Measurements from ENCODE around the gene LPO.
A peak's percentile ranks its signal among the peaks of the same experiment; 100 is the strongest.

The LPO gene

DNA sequence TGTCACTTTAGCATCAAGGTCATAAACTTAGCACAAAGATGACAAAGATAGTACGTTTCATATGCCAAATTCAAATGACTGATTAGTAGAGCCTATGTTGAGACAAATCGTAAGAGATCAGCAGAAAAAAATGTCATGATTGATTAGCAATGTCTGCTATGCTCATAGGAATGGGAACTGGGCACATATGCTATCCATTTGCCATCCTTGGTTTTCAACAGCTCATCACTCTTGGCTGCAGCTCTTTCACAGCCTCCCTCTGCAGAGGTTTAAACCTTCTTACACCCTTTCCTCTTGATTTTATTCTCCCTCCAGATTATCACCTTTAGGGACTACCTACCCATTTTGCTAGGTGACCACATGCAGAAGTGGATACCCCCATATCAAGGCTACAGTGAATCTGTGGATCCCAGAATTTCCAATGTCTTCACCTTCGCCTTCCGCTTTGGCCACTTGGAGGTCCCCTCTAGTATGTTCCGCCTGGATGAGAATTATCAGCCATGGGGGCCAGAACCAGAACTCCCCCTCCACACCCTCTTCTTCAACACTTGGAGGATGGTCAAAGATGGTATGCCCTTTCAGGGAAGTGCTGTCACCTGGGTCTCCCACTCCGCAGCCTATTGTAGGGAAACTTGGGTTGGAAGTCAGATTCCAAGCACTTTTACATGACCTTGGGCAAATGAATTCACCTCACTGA lies 26.2 kb downstream of the LPO start:
- no peak for DNase-seq

GRCh38 chr17:58265271-58265670 lies 26.9 kb downstream of the LPO start:
- DNase-seq: no peak

DNA sequence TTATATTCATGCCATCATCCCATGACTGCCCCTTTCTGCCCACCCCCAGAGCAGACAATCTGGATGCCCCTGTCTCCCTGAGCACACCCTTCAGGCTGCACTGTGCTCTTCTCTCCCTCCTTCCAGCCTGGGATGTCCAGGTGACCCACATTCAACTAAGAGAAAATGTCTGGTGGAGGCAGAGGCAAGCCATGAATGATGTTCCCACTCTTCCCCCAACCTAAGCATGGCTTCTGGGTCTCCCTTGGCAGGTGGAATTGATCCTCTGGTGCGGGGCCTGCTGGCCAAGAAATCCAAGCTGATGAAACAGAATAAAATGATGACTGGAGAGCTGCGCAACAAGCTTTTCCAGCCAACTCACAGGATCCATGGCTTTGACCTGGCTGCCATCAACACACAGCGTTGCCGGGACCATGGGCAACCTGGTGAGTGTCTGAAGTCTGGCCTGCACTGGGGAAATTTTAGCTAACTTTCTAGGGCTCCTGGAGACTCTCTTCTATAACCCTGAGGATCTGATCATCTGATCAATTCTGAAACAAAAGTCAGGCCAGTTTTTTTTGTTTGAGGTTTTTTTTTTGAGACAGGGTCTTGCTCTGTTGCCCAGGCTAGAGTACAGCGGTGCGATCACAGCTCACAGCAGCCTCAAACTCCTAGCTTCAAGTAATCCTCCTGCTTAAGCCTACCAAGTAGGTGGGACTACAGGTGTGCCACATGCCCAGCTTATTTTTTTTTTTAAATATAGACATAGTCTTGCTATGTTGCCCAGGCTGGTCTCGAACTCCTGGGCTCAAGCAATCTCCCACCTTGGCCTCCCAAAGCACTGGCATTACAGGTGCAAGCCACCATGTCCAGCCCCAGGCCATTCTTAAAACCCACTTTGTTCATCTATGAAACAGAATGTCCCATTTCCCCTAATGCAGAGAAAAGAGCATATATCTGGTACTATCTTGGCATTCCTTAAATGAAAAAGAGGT lies 27.8 kb downstream of the LPO start:
- peak; percentile 42 for DNase-seq

GRCh38 chr17:58267347-58268324 lies 29.3 kb downstream of the LPO start:
- peak; percentile 42 for DNase-seq

DNA sequence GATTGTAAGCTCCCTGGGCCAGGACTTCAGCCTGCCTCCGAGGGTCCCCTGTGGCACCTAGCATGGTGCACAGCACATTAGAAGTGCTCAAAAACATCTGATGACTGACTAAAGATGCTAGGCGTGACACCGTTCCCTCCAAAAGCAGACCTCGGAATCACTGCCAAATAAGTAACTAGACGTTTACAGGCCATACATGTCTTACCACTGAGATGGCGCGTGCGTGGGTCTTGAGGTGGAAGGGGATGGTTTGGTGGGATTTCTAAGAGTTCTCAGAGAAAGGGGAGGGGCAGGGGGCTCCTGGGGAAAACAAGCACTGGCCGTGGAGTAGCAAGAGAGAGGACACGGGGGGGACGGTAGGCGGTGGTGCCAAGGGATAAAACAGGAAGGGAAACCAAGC lies 29.9 kb downstream of the LPO start:
- DNase-seq: peak; percentile 32

DNA sequence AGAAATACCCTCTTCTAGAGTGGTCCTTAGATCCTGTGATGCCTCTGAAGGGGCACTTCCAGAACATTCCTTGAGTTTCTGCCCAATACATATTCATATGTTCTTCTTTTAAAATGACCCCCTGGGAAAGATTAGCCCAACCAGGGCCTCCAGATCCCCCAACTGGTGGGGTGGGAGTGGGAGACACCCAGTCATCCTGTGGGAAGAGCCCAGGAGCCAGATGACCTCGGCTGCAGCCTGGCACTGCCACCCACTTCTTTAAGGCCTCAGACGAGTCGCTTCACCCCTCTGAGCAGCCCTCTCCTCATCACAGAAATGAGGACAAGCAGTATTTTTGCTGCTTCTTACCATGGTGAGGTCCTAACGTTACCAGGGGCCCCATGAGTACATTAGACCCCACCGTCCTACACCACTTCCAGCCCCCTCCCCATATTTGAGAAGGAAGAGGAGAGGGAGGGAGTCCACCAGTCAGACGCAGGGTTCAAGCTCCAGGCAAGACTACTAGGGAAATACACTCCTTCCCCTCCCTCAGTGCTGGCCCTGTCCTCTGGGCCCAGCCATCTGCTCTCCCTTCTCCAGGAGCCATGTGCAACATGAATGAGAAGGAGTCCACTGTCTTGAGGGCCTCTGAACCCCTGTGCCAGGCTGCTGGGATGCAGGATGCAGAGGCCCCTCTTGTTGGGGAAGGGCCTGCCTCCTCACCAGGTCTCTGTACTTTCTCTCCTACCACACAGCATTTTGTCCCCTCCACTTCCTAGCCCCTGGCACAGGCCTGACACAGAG lies 30.6 kb downstream of the LPO start:
- DNase-seq: peak; percentile 26

GRCh38 chr17:58269557-58270291 lies 31.3 kb downstream of the LPO start:
- peak; percentile 17 for DNase-seq

- peak; percentile 44 for DNase-seq
Observed at GRCh38 chr17:58270476-58271215, 32.3 kb downstream of the LPO start.

- DNase-seq: peak; percentile 40
Observed at GRCh38 chr17:58271216-58271931, 33.0 kb downstream of the LPO start.

DNA sequence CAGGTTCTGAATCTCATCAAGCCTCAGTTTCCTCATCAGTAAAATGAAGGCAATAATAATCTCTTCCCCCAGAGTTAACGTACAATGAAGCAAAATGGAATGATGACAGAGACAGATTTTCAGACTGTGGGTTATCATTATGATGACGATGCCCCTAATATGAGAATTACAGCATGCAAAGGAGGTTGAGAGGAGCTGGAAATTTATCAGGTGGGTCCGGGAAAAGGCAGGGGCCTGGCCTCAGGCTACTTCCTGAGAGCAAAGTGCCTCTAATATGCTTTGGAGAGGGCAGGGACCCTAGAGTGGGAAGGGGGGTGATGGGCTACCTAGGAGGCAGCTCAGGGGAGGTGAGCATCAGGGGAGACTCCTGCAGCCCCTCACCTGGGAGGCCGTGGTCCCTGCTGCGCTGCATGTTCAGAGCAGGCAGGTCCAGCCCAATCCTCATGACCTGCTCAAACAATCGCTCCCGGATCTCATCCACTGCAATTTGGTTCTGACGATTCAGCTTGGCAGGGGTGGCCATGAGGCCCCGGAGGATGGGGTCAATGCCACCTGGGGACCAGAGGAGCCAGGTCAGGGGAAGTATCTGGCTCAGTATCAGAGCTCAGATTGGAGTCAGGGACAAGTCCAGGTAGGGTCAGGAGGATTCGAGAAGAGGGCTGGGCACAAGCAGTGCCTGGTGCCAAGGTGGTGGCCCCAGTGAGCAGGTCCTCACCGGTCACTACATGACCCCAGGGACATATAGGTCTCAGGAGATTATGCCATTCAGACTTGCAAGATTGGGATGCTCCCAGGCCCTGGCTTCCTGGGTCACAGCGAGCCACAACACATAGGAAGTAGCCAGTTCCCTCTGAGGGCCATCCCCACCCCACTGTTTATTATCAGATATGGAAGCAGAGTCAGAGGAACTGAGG lies 34.2 kb downstream of the LPO start:
- peak; percentile 40 for DNase-seq

DNA sequence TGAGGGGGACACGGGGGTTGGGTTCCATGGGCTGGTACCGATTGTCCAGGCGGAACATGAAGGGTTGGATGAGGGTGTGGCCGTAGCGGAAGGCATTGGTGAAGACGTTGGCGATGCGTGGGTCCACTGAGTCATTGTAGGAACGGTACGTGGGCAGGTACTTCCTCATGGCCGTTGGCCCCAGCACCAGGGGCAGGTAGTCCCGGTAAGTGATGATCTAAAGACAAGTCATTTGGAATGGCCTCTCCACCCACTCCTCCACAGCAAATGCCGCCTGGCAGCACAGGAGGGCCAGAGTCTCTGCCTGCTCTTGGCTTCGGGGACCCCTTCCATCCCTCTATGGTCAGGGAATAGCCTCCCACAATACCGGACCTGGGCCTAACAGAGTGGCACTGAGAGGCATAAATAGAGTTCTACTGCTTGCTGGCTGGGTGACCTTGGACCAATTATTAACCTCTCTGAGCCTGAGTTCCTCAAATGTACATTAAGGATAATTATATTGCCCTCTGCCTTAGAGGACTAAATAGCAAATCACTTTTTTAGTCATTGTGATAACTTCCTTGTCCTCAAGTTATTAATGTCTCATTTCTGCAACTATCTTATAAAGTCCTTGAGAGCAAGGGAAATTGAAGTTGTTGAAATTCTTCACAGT lies 35.2 kb downstream of the LPO start:
- no peak for DNase-seq

DNA sequence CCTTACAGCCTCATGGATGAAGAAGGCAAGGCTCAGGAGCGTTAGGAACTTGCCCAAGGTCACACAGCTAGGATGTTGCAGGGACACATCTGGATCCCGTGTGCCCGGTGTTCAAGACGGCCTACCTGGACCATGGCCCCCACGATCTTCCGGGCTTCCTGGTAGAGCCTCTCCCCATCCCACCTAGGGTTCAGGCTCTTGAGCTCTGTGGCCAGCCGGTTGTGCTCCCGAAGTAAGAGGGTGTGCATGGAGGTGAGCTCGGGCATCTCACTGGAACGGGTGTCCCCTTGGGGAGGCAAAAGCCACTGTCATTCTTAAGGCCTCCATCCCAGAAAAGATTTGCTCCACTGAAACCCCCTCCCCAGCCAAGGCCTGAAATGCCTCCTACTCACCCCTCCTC lies 37.0 kb downstream of the LPO start:
- DNase-seq: no peak

DNA sequence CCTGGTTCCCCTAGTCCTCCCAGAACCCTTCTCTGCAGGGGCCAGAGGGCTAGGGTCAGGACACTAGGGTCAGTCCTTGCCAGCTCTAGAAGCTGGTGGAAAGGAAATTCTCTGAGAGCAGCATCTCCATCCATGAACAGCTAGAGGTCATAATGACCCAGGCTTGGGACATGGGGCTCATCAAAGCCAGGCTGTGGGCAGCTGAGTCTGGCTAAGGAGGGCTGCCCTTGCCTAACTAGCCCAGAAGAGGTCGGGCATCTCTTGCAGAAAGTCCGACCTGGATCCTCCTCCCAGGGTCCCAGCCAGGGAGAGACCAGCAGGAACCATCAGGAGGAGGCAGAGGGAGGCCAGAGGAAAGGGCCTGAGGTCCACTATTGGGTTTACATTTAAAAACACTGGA lies 38.0 kb downstream of the LPO start:
- no peak for DNase-seq

GRCh38 chr17:58277107-58277801 lies 38.9 kb downstream of the LPO start:
- DNase-seq: no peak

- DNase-seq: no peak
Observed at GRCh38 chr17:58277802-58278595, 39.6 kb downstream of the LPO start.

- DNase-seq: no peak
Observed at GRCh38 chr17:58278661-58279015, 40.3 kb downstream of the LPO start.

All from activated CD8-positive, alpha-beta memory T cell treated with anti-CD3 and anti-CD28 coated beads, Interleukin-2, amount 50 U/mL, for 48 hours (primary cell).